ENCODE measurements around the gene POLR2A. TPM values are rescaled to one million over a fixed set of nuclear protein-coding genes. Genes with fewer than 3 reads are reported as not detected.

POLR2A gene
- total RNA-seq, 2 experiments from 2014 or later: 84.2 to 264 TPM

DNA sequence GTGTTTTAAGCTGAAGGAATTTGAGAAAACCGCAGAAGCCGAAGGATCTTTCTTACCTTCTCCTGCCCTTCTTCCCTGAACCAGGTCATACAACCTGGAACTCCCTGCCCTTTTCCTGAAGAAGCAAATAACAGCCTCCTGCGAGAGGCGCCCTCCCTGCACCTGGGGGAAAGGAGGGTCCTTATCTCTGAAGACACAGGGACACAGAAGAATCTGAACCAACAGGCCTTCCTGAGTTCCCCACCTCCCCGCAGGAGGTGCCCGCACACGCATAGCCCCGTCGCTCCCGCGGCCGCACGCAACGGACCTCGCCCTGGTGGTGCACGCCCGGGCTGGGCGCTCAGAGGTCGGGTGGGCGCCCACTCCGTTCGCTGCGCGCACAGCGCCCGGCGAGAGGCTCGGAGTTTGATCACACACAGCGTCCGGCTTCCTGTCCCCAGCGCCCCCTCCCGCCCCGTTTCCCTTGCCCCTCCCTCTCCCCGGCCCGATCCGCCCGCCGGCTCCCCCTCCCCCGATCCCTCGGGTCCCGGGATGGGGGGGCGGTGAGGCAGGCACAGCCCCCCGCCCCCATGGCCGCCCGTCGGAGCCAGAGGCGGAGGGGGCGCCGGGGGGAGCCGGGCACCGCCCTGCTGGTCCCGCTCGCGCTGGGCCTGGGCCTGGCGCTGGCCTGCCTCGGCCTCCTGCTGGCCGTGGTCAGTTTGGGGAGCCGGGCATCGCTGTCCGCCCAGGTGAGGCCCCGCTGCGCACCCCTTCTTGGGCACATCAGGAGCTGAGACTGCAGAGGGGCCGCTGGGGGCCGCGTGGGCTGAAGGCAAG lies 64.6 kb downstream of the POLR2A start, which contains the start of gene TNFSF12:
Gene TNFSF12, plus strand, starts transcription at position 474 of the 816 bp plus-strand sequence. Its CDS starts 96 bp downstream, at position 570.
- Histone ChIP-seq H3K27ac (ENCODE audit: low read depth, low read length, poor library complexity, severe bottlenecking) (no peak within 1 kb of the TSS), H3K4me2 (ENCODE audit: low read length) (no peak within 1 kb of the TSS), H4K20me1 (ENCODE audit: insufficient read depth, low read length) (no peaks in the 10 kb centered on the region), H3K36me3 (ENCODE audit: insufficient read depth, low read length) (no peaks in the 10 kb centered on the region), H3K4me1 (ENCODE audit: insufficient read depth, low read length, poor library complexity, severe bottlenecking) (peaks cover 14% of the 10 kb centered on the region), H3K79me2 (ENCODE audit: insufficient read depth, low read depth, low read length) (no peaks in the 10 kb centered on the region), H3K9me2 (ENCODE audit: insufficient read depth, low read length) (no peaks in the 10 kb centered on the region), H2AFZ (ENCODE audit: low read length) (no peak within 1 kb of the TSS), H3K9me3 (ENCODE audit: low read length) (no peaks in the 10 kb centered on the region), H3K4me3 (ENCODE audit: low read depth, low read length, poor library complexity, severe bottlenecking) (no peak within 1 kb of the TSS)
- intact Hi-C loops (cut with micrococcal nuclease; ENCODE audit: unreplicated experiment): no loop called here
- ChIA-PET POLR2A (interaction anchor here (2.0 kb wide), 1 partner anchor 12 kb away, joined by 9 read pairs; no protein-coding TSS in a partner anchor), CTCF (ENCODE audit: unreplicated experiment) (no interaction called here)
- DNase-seq (ENCODE audit: low spot score): no peak
- no peak for TF ChIP-seq EZH2phosphoT487 (IDR thresholded peaks at IDR 0.05; ENCODE audit: borderline replicate concordance, low read depth, low read length)
- TF ChIP-seq, protein P1, sequence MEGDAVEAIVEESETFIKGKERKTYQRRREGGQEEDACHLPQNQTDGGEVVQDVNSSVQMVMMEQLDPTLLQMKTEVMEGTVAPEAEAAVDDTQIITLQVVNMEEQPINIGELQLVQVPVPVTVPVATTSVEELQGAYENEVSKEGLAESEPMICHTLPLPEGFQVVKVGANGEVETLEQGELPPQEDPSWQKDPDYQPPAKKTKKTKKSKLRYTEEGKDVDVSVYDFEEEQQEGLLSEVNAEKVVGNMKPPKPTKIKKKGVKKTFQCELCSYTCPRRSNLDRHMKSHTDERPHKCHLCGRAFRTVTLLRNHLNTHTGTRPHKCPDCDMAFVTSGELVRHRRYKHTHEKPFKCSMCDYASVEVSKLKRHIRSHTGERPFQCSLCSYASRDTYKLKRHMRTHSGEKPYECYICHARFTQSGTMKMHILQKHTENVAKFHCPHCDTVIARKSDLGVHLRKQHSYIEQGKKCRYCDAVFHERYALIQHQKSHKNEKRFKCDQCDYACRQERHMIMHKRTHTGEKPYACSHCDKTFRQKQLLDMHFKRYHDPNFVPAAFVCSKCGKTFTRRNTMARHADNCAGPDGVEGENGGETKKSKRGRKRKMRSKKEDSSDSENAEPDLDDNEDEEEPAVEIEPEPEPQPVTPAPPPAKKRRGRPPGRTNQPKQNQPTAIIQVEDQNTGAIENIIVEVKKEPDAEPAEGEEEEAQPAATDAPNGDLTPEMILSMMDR (conservative IDR thresholded peaks at IDR 0.05; ENCODE audit: low read length): no peak
- no TSS peak for BruUV-seq (replicated peaks)

Small RNA genes within 50 kb of the gene (small RNA-seq; reads per million reads assigned to genes)
- not detected for gene RF00019

Other genes with a start within 250 kb of the POLR2A start
Only the 30 nearest of the 40 such genes appear.
- 0.49 and 0.63 TPM in 2 replicates for gene SLC2A4, start 202.6 kb upstream of the POLR2A start, total RNA-seq (2014; rRNA removed; shearing (Covaris generic))
- 0.30 and 0.61 TPM in 2 replicates for gene SLC2A4, start 202.6 kb upstream of the POLR2A start, total RNA-seq (2022)
- gene YBX2, start 189.7 kb upstream of the POLR2A start, total RNA-seq (2014; rRNA removed; shearing (Covaris generic)): 9.8 and 12.8 TPM in 2 replicates
- gene YBX2, start 189.7 kb upstream of the POLR2A start, total RNA-seq (2022): 6.7 and 11.8 TPM in 2 replicates
- 491 and 519 TPM in 2 replicates for gene EIF5A, start 176.7 kb upstream of the POLR2A start, total RNA-seq (2014; rRNA removed; shearing (Covaris generic))
- 692 and 803 TPM in 2 replicates for gene EIF5A, start 176.7 kb upstream of the POLR2A start, total RNA-seq (2022)
- gene GPS2, start 169.0 kb upstream of the POLR2A start, total RNA-seq (2014; rRNA removed; shearing (Covaris generic)): 70.4 and 70.5 TPM in 2 replicates
- 75.0 and 80.8 TPM in 2 replicates for gene GPS2, start 169.0 kb upstream of the POLR2A start, total RNA-seq (2022)
- 30.2 and 34.7 TPM in 2 replicates for gene NEURL4, start 155.0 kb upstream of the POLR2A start, total RNA-seq (2014; rRNA removed; shearing (Covaris generic))
- gene NEURL4, start 155.0 kb upstream of the POLR2A start, total RNA-seq (2022): 50.2 and 66.8 TPM in 2 replicates
- gene ACAP1, start 147.8 kb upstream of the POLR2A start, total RNA-seq (2014; rRNA removed; shearing (Covaris generic)): 113 and 117 TPM in 2 replicates
- gene ACAP1, start 147.8 kb upstream of the POLR2A start, total RNA-seq (2022): 256 and 259 TPM in 2 replicates
- gene KCTD11, start 132.2 kb upstream of the POLR2A start, total RNA-seq (2014; rRNA removed; shearing (Covaris generic)): 4.1 and 6.0 TPM in 2 replicates
- 7.6 and 8.6 TPM in 2 replicates for gene KCTD11, start 132.2 kb upstream of the POLR2A start, total RNA-seq (2022)
- not detected in 2 replicates for gene TMEM95, start 129.2 kb upstream of the POLR2A start, total RNA-seq (2014; rRNA removed; shearing (Covaris generic))
- 0.31 TPM in 1 of 2 replicates, not detected in the other for gene TMEM95, start 129.2 kb upstream of the POLR2A start, total RNA-seq (2022)
- gene TNK1, start 103.3 kb upstream of the POLR2A start, total RNA-seq (2014; rRNA removed; shearing (Covaris generic)): 2.9 and 5.0 TPM in 2 replicates
- 4.8 and 6.4 TPM in 2 replicates for gene TNK1, start 103.3 kb upstream of the POLR2A start, total RNA-seq (2022)
- gene PLSCR3, start 89.8 kb upstream of the POLR2A start, total RNA-seq (2014; rRNA removed; shearing (Covaris generic)): 8.9 and 15.3 TPM in 2 replicates
- 23.1 and 27.6 TPM in 2 replicates for gene PLSCR3, start 89.8 kb upstream of the POLR2A start, total RNA-seq (2022)
- 108 and 165 TPM in 2 replicates for gene TMEM256, start 80.3 kb upstream of the POLR2A start, total RNA-seq (2014; rRNA removed; shearing (Covaris generic))
- 96.6 and 107 TPM in 2 replicates for gene TMEM256, start 80.3 kb upstream of the POLR2A start, total RNA-seq (2022)
- gene NLGN2, start 76.5 kb upstream of the POLR2A start, total RNA-seq (2014; rRNA removed; shearing (Covaris generic)): 0.06 TPM in 1 of 2 replicates, not detected in the other
- 1.2 TPM in 1 of 2 replicates, not detected in the other for gene NLGN2, start 76.5 kb upstream of the POLR2A start, total RNA-seq (2022)
- not detected in 2 replicates for gene SPEM1, start 64.0 kb upstream of the POLR2A start, total RNA-seq (2014; rRNA removed; shearing (Covaris generic))
- not detected in 2 replicates for gene SPEM1, start 64.0 kb upstream of the POLR2A start, total RNA-seq (2022)
- not detected in 2 replicates for gene SPEM2, start 58.8 kb upstream of the POLR2A start, total RNA-seq (2014; rRNA removed; shearing (Covaris generic))
- not detected in 2 replicates for gene SPEM2, start 58.8 kb upstream of the POLR2A start, total RNA-seq (2022)
- not detected in 2 replicates for gene SPEM3, start 55.5 kb upstream of the POLR2A start, total RNA-seq (2014; rRNA removed; shearing (Covaris generic))
- not detected in 2 replicates for gene SPEM3, start 55.5 kb upstream of the POLR2A start, total RNA-seq (2022)
- 13.4 and 15.6 TPM in 2 replicates for gene TMEM102, start 48.9 kb upstream of the POLR2A start, total RNA-seq (2014; rRNA removed; shearing (Covaris generic))
- gene TMEM102, start 48.9 kb upstream of the POLR2A start, total RNA-seq (2022): 16.6 and 18.9 TPM in 2 replicates
- gene FGF11, start 44.9 kb upstream of the POLR2A start, total RNA-seq (2014; rRNA removed; shearing (Covaris generic)): 1.3 and 2.8 TPM in 2 replicates
- 9.9 and 11.0 TPM in 2 replicates for gene FGF11, start 44.9 kb upstream of the POLR2A start, total RNA-seq (2022)
- 12.7 and 13.2 TPM in 2 replicates for gene CHRNB1, start 39.3 kb upstream of the POLR2A start, total RNA-seq (2014; rRNA removed; shearing (Covaris generic))
- 13.4 and 15.6 TPM in 2 replicates for gene CHRNB1, start 39.3 kb upstream of the POLR2A start, total RNA-seq (2022)
- gene ZBTB4, start 4.7 kb upstream of the POLR2A start, total RNA-seq (2014; rRNA removed; shearing (Covaris generic)): 3.4 and 3.5 TPM in 2 replicates
- 3.9 and 4.6 TPM in 2 replicates for gene ZBTB4, start 4.7 kb upstream of the POLR2A start, total RNA-seq (2022)
- gene SLC35G6, start 2.9 kb upstream of the POLR2A start, total RNA-seq (2014; rRNA removed; shearing (Covaris generic)): not detected in 2 replicates
- gene SLC35G6, start 2.9 kb upstream of the POLR2A start, total RNA-seq (2022): not detected in 2 replicates
- gene TNFSF12, start 64.7 kb downstream of the POLR2A start, total RNA-seq (2014; rRNA removed; shearing (Covaris generic)): not detected in 2 replicates
- gene TNFSF12, start 64.7 kb downstream of the POLR2A start, total RNA-seq (2022): not detected in 2 replicates
- gene TNFSF13, start 74.4 kb downstream of the POLR2A start, total RNA-seq (2014; rRNA removed; shearing (Covaris generic)): 0.49 and 0.98 TPM in 2 replicates
- gene TNFSF13, start 74.4 kb downstream of the POLR2A start, total RNA-seq (2022): 4.8 and 6.0 TPM in 2 replicates
- 100 and 102 TPM in 2 replicates for gene SENP3, start 77.6 kb downstream of the POLR2A start, total RNA-seq (2014; rRNA removed; shearing (Covaris generic))
- 62.4 and 77.6 TPM in 2 replicates for gene SENP3, start 77.6 kb downstream of the POLR2A start, total RNA-seq (2022)
- gene CD68, start 95.3 kb downstream of the POLR2A start, total RNA-seq (2014; rRNA removed; shearing (Covaris generic)): 0.10 and 0.54 TPM in 2 replicates
- gene CD68, start 95.3 kb downstream of the POLR2A start, total RNA-seq (2022): 0.44 and 0.72 TPM in 2 replicates
- 30.4 and 34.5 TPM in 2 replicates for gene MPDU1, start 99.5 kb downstream of the POLR2A start, total RNA-seq (2014; rRNA removed; shearing (Covaris generic))
- 21.3 and 26.1 TPM in 2 replicates for gene MPDU1, start 99.5 kb downstream of the POLR2A start, total RNA-seq (2022)
- gene SOX15, start 105.7 kb downstream of the POLR2A start, total RNA-seq (2014; rRNA removed; shearing (Covaris generic)): 0.23 and 1.6 TPM in 2 replicates
- gene SOX15, start 105.7 kb downstream of the POLR2A start, total RNA-seq (2022): 0.57 and 0.84 TPM in 2 replicates
- 24.6 and 32.4 TPM in 2 replicates for gene FXR2, start 130.5 kb downstream of the POLR2A start, total RNA-seq (2014; rRNA removed; shearing (Covaris generic))
- gene FXR2, start 130.5 kb downstream of the POLR2A start, total RNA-seq (2022): 32.1 and 41.4 TPM in 2 replicates
- gene SAT2, start 143.5 kb downstream of the POLR2A start, total RNA-seq (2014; rRNA removed; shearing (Covaris generic)): 16.0 and 16.9 TPM in 2 replicates
- gene SAT2, start 143.5 kb downstream of the POLR2A start, total RNA-seq (2022): 37.3 and 41.1 TPM in 2 replicates
- not detected in 2 replicates for gene SHBG, start 145.8 kb downstream of the POLR2A start, total RNA-seq (2014; rRNA removed; shearing (Covaris generic))
- 0.50 and 0.53 TPM in 2 replicates for gene SHBG, start 145.8 kb downstream of the POLR2A start, total RNA-seq (2022)
- gene ATP1B2, start 166.6 kb downstream of the POLR2A start, total RNA-seq (2014; rRNA removed; shearing (Covaris generic)): not detected in 2 replicates
- gene ATP1B2, start 166.6 kb downstream of the POLR2A start, total RNA-seq (2022): not detected in 2 replicates